ENCODE results near the gene SLC15A1. TPM values are rescaled to one million over a fixed set of nuclear protein-coding genes. Genes with fewer than 3 reads are reported as not detected.
"Not testable (repeated sequence)": the region's sequence is repeated elsewhere in the genome, so short reads cannot be mapped to it uniquely, and the experiment has no call there.

The SLC15A1 gene
- polyA plus RNA-seq, 1 donor from 2014 or later, result not detected

GRCh38 chr13:98638352-98638751 lies 114.1 kb downstream of the SLC15A1 start:
- H4K20me1 ChIP-seq (ENCODE audit: insufficient read depth); H3F3A ChIP-seq (ENCODE audit: insufficient read depth, low read length, poor library complexity, severe bottlenecking); H3K27me3 ChIP-seq (ENCODE audit: insufficient read depth, low read depth, low read length); H3K4me2 ChIP-seq (ENCODE audit: low read length); H3K79me2 ChIP-seq (replicated peaks; ENCODE audit: insufficient read depth, low read length); H3K9me3 ChIP-seq (ENCODE audit: low read length); H2AFZ ChIP-seq (ENCODE audit: low read depth, low read length); H3K36me3 ChIP-seq (ENCODE audit: insufficient read depth, low read length); H3K27ac ChIP-seq (ENCODE audit: low read length); H3K4me3 ChIP-seq (ENCODE audit: low read length); H3K9ac ChIP-seq (ENCODE audit: low read length); H3K9me2 ChIP-seq (ENCODE audit: insufficient read depth, low read length): not testable (repeated sequence)

Small RNAs within 50 kb of the gene (small RNA-seq; reads per million reads assigned to genes)
- gene RN7SL60P, result 0 reads per million in 3 experiments

Other genes starting within 250 kb of the SLC15A1 start
- gene STK24, start 175.6 kb downstream of the SLC15A1 start, polyA plus RNA-seq, result 66.0 and 72.9 TPM in 2 replicates
- gene DOCK9, start 225.4 kb upstream of the SLC15A1 start, polyA plus RNA-seq, result 11.4 and 12.8 TPM in 2 replicates

Measured in neural cell (in vitro differentiated cells).